Measurements from ENCODE around the gene RPL7L1.

GRCh38 chr6:42841844-42842584, 37.4 kb upstream of the RPL7L1 start:
- no peak for TF ChIP-seq REST (IDR thresholded peaks at IDR 0.05; ENCODE audit: insufficient read depth in 1 of 2, low read depth in 2 of 2, low read length in 2 of 2)
- TF ChIP-seq SIN3A (IDR thresholded peaks at IDR 0.05; ENCODE audit: borderline replicate concordance, insufficient read depth, low read length) = no peak
- no peak for TF ChIP-seq TAF1 (IDR thresholded peaks at IDR 0.05; ENCODE audit: borderline replicate concordance, insufficient read depth, low read length)

Measured in PFSK-1 (cell line).